WTC11 (cell line): Measurements from ENCODE around the gene PLXDC1. TPM values are rescaled to one million over a fixed set of nuclear protein-coding genes. Genes with fewer than 3 reads are reported as not detected.
A peak's percentile ranks its signal among the peaks of the same experiment; 100 is the strongest.
"Not testable (repeated sequence)": the region's sequence is repeated elsewhere in the genome, so short reads cannot be mapped to it uniquely, and the experiment has no call there.

Experiments used
- ATAC-seq: fragments of 200-7000 bp; cut with Tn5 transposase; 2 replicates; pipeline ENCODE4 v1.10.0; 2021; ENCODE audit warnings: mild to moderate bottlenecking, moderate library complexity
- CTCF ChIA-PET: fragments of 300-600 bp; sonication (Branson Sonifier 250); formaldehyde crosslinking; loops from one replicate; lab custom pipeline; 2021; ENCODE audit warnings: antibody characterized with exemption; lab: Charles Lee
- POLR2A ChIA-PET: fragments of 350-600 bp; sonication (Branson Sonifier 250); formaldehyde crosslinking; loops from one replicate; lab custom pipeline; 2021; ENCODE audit warnings: antibody characterized with exemption; lab: Charles Lee
- DNase-seq: peaks from one replicate; pipeline ENCODE4 v3.0.0; 2021; ENCODE audit warnings: low spot score
- H3K27ac Mint-ChIP-seq: 2 replicates; pipeline ENCODE4 v1.8.0; 2021; ENCODE audit warnings: mixed read lengths
- H3K27me3 Mint-ChIP-seq: 2 replicates; pipeline ENCODE4 v1.8.0; 2021; ENCODE audit warnings: low read depth, mild to moderate bottlenecking, moderate library complexity, mixed read lengths
- H3K36me3 Mint-ChIP-seq: 2 replicates; pipeline ENCODE4 v1.8.0; 2021; ENCODE audit warnings: mixed read lengths
- H3K4me1 Mint-ChIP-seq: 2 replicates; pipeline ENCODE4 v1.8.0; 2022; ENCODE audit warnings: mixed read lengths
- H3K4me3 Mint-ChIP-seq: 2 replicates; pipeline ENCODE4 v1.8.0; 2021; ENCODE audit warnings: mild to moderate bottlenecking, moderate library complexity, mixed read lengths
- H3K9me3 Mint-ChIP-seq: 2 replicates; pipeline ENCODE4 v1.8.0; 2021; ENCODE audit warnings: mixed read lengths
- CBFB ChIP-seq: sonication (generic); formaldehyde crosslinking; IDR thresholded peaks from 2 replicates; pipeline ENCODE4 v1.8.1; 2022; ENCODE audit warnings: mild to moderate bottlenecking, low read depth, missing genetic modification reagents
- CREB1 ChIP-seq: sonication (generic); formaldehyde crosslinking; IDR thresholded peaks from 2 replicates; pipeline ENCODE4 v1.8.0; 2023; ENCODE audit warnings: mild to moderate bottlenecking, missing genetic modification reagents
- ESRRA ChIP-seq: sonication (generic); formaldehyde crosslinking; IDR thresholded peaks from 2 replicates; pipeline ENCODE4 v1.8.1; 2022; ENCODE audit warnings: mild to moderate bottlenecking, missing genetic modification reagents, borderline replicate concordance
- HMGA2 ChIP-seq: fragments of 250-450 bp; sonication (Bioruptor Pico); IDR thresholded peaks from 2 replicates; pipeline ENCODE4 v1.4.0; 2021; ENCODE audit warnings: mild to moderate bottlenecking, moderate library complexity
- IRF2 ChIP-seq: sonication (generic); formaldehyde crosslinking; IDR thresholded peaks from 2 replicates; pipeline ENCODE4 v1.8.0; 2022; ENCODE audit warnings: low read depth, missing genetic modification reagents, borderline replicate concordance
- KAT7 ChIP-seq: sonication (generic); formaldehyde crosslinking; IDR thresholded peaks from 2 replicates; pipeline ENCODE4 v1.8.1; 2023; ENCODE audit warnings: missing genetic modification reagents, mild to moderate bottlenecking, borderline replicate concordance
- MXD4 ChIP-seq: fragments of 250-450 bp; sonication (Bioruptor Pico); IDR thresholded peaks from 2 replicates; pipeline ENCODE4 v1.8.0; 2021; ENCODE audit warnings: mild to moderate bottlenecking, moderate library complexity, borderline replicate concordance
- MYBL2 ChIP-seq: sonication (generic); formaldehyde crosslinking; IDR thresholded peaks from 2 replicates; pipeline ENCODE4 v1.8.1; 2023; ENCODE audit warnings: mild to moderate bottlenecking, moderate library complexity, missing genetic modification reagents
- NFYB ChIP-seq: sonication (generic); formaldehyde crosslinking; conservative IDR thresholded peaks from 2 replicates; pipeline ENCODE4 v1.8.0; 2022; ENCODE audit warnings: low read depth, missing genetic modification reagents
- NR3C1 ChIP-seq: sonication (generic); formaldehyde crosslinking; conservative IDR thresholded peaks from 2 replicates; pipeline ENCODE4 v1.8.1; 2023; ENCODE audit warnings: low read depth, mild to moderate bottlenecking, missing genetic modification reagents
- PRRX2 ChIP-seq: fragments of 250-450 bp; sonication (Bioruptor Pico); IDR thresholded peaks from 2 replicates; pipeline ENCODE4 v1.8.0; 2021; ENCODE audit warnings: mild to moderate bottlenecking
- SMAD3 ChIP-seq: sonication (generic); formaldehyde crosslinking; IDR thresholded peaks from 2 replicates; pipeline ENCODE4 v1.8.0; 2022; ENCODE audit warnings: missing genetic modification reagents, mild to moderate bottlenecking, borderline replicate concordance
- ZBTB43 ChIP-seq: sonication (generic); formaldehyde crosslinking; IDR thresholded peaks from 2 replicates; pipeline ENCODE4 v1.8.1; 2023; ENCODE audit warnings: mild to moderate bottlenecking, missing genetic modification reagents
- ZNF121 ChIP-seq: sonication (generic); formaldehyde crosslinking; IDR thresholded peaks from 2 replicates; pipeline ENCODE4 v1.8.0; 2023; ENCODE audit warnings: missing genetic modification reagents
- ZNF138 ChIP-seq: sonication (generic); formaldehyde crosslinking; conservative IDR thresholded peaks from 2 replicates; pipeline ENCODE4 v1.8.1; 2022; ENCODE audit warnings: mild to moderate bottlenecking, moderate library complexity, missing genetic modification reagents
- ZNF219 ChIP-seq: sonication (generic); formaldehyde crosslinking; IDR thresholded peaks from 2 replicates; pipeline ENCODE4 v1.8.0; 2023; ENCODE audit warnings: missing genetic modification reagents, mild to moderate bottlenecking, borderline replicate concordance
- ZNF396 ChIP-seq: fragments of 250-450 bp; sonication (Bioruptor Pico); IDR thresholded peaks from 2 replicates; pipeline ENCODE4 v1.8.0; 2021; ENCODE audit warnings: mild to moderate bottlenecking, moderate library complexity, borderline replicate concordance
- ZNF425 ChIP-seq: fragments of 250-450 bp; sonication (Bioruptor Pico); conservative IDR thresholded peaks from 2 replicates; pipeline ENCODE4 v1.9.0; 2021; ENCODE audit warnings: mild to moderate bottlenecking
- total RNA-seq: library from RNA; stranded (reverse); gene quantifications from 3 replicates; pipeline ENCODE4 v1.2.3, GENCODE V29; 2021
- TF ChIP-seq, protein P1 (sequence below): sonication (generic); formaldehyde crosslinking; IDR thresholded peaks from 2 replicates; pipeline ENCODE4 v1.8.0; 2023; ENCODE audit warnings: missing genetic modification reagents
- TF ChIP-seq, protein P2 (sequence below): fragments of 250-450 bp; sonication (Bioruptor Pico); IDR thresholded peaks from 2 replicates; pipeline ENCODE4 v1.9.0; 2021; ENCODE audit warnings: mild to moderate bottlenecking, borderline replicate concordance
- TF ChIP-seq, protein P3 (sequence below): sonication (generic); formaldehyde crosslinking; IDR thresholded peaks from 2 replicates; pipeline ENCODE4 v1.8.0; 2022; ENCODE audit warnings: missing genetic modification reagents

Gene PLXDC1
- total RNA-seq, 1 experiment from 2014 or later: 5.4 TPM

GRCh38 chr17:39169101-39169500 is 17.7 kb upstream of the PLXDC1 start:
- no peak for DNase-seq
- H3K27me3 Mint-ChIP-seq: peaks cover 55% of the 10 kb centered on the region
- peaks cover 6% of the 10 kb centered on the region for H3K36me3 Mint-ChIP-seq
- CTCF ChIA-PET: interaction anchor here (0.5 to 3.4 kb wide), 7 partner anchors 16 to 186 kb away, joined by 3 to 11 read pairs (median 4); partner anchors contain the start of genes PLXDC1 and STAC2
- no peak overlapping the region for H3K27ac Mint-ChIP-seq
- no peak overlapping the region for H3K4me3 Mint-ChIP-seq
- POLR2A ChIA-PET: no interaction called here
- peaks cover 33% of the 10 kb centered on the region for H3K4me1 Mint-ChIP-seq
- no peak for TF ChIP-seq IRF2 (CRISPR knock-in tag)
- TF ChIP-seq ZNF138 (CRISPR knock-in tag): no peak
- TF ChIP-seq KAT7 (CRISPR knock-in tag): no peak
- TF ChIP-seq ESRRA: no peak
- TF ChIP-seq MYBL2 (CRISPR knock-in tag): no peak
- TF ChIP-seq ZNF121: no peak
- TF ChIP-seq, protein P1, sequence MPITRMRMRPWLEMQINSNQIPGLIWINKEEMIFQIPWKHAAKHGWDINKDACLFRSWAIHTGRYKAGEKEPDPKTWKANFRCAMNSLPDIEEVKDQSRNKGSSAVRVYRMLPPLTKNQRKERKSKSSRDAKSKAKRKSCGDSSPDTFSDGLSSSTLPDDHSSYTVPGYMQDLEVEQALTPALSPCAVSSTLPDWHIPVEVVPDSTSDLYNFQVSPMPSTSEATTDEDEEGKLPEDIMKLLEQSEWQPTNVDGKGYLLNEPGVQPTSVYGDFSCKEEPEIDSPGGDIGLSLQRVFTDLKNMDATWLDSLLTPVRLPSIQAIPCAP: no peak
- TF ChIP-seq CBFB: no peak
- TF ChIP-seq SMAD3 (CRISPR knock-in tag): no peak
- TF ChIP-seq CREB1 (CRISPR knock-in tag): no peak
- TF ChIP-seq, all 79 proteins: peak for 0
- no peak for ATAC-seq
- H3K9me3 Mint-ChIP-seq: peaks cover 9% of the 10 kb centered on the region

- H3K4me3 Mint-ChIP-seq, DNase-seq, H3K9me3 Mint-ChIP-seq, H3K36me3 Mint-ChIP-seq, ATAC-seq, POLR2A ChIA-PET, H3K27ac Mint-ChIP-seq: not testable (repeated sequence)
- peak; percentile 43; the same call in 1 of the 2 replicates for TF ChIP-seq NFYB (CRISPR knock-in tag)
- CTCF ChIA-PET: interaction anchor here (1.0 to 4.7 kb wide), 4 partner anchors 16 to 185 kb away, joined by 3 to 53 read pairs (median 7); no protein-coding TSS in a partner anchor
- Mint-ChIP-seq H3K27me3 (peaks cover 61% of the 10 kb centered on the region), H3K4me1 (peaks cover 30% of the 10 kb centered on the region)
These were observed 17.1 kb upstream of the PLXDC1 start for GRCh38 chr17:39168503-39168902.

- ATAC-seq (no peak), DNase-seq (no peak)
- Mint-ChIP-seq H3K27ac (no peak overlapping the region), H3K36me3 (peaks cover 6% of the 10 kb centered on the region), H3K27me3 (peaks cover 62% of the 10 kb centered on the region), H3K4me1 (peaks cover 27% of the 10 kb centered on the region), H3K4me3 (no peak overlapping the region), H3K9me3 (peaks cover 9% of the 10 kb centered on the region)
- POLR2A ChIA-PET: interaction anchor here (0.5 to 0.6 kb wide), 2 partner anchors 75 to 1773 kb away, joined by 3 read pairs; no protein-coding TSS in a partner anchor
- CTCF ChIA-PET: interaction anchor here (0.7 to 7.0 kb wide), 5 partner anchors 7 to 184 kb away, joined by 3 to 284 read pairs (median 53); partner anchors contain the start of gene PLXDC1
- TF ChIP-seq ZNF219 (CRISPR knock-in tag): no peak
- TF ChIP-seq PRRX2 (CRISPR knock-in tag): no peak
- no peak for TF ChIP-seq MXD4 (CRISPR knock-in tag)
- TF ChIP-seq HMGA2 (CRISPR knock-in tag): no peak
- TF ChIP-seq ZNF121: no peak
- TF ChIP-seq, protein P2, sequence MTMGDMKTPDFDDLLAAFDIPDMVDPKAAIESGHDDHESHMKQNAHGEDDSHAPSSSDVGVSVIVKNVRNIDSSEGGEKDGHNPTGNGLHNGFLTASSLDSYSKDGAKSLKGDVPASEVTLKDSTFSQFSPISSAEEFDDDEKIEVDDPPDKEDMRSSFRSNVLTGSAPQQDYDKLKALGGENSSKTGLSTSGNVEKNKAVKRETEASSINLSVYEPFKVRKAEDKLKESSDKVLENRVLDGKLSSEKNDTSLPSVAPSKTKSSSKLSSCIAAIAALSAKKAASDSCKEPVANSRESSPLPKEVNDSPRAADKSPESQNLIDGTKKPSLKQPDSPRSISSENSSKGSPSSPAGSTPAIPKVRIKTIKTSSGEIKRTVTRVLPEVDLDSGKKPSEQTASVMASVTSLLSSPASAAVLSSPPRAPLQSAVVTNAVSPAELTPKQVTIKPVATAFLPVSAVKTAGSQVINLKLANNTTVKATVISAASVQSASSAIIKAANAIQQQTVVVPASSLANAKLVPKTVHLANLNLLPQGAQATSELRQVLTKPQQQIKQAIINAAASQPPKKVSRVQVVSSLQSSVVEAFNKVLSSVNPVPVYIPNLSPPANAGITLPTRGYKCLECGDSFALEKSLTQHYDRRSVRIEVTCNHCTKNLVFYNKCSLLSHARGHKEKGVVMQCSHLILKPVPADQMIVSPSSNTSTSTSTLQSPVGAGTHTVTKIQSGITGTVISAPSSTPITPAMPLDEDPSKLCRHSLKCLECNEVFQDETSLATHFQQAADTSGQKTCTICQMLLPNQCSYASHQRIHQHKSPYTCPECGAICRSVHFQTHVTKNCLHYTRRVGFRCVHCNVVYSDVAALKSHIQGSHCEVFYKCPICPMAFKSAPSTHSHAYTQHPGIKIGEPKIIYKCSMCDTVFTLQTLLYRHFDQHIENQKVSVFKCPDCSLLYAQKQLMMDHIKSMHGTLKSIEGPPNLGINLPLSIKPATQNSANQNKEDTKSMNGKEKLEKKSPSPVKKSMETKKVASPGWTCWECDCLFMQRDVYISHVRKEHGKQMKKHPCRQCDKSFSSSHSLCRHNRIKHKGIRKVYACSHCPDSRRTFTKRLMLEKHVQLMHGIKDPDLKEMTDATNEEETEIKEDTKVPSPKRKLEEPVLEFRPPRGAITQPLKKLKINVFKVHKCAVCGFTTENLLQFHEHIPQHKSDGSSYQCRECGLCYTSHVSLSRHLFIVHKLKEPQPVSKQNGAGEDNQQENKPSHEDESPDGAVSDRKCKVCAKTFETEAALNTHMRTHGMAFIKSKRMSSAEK: no peak
- TF ChIP-seq, protein P3, sequence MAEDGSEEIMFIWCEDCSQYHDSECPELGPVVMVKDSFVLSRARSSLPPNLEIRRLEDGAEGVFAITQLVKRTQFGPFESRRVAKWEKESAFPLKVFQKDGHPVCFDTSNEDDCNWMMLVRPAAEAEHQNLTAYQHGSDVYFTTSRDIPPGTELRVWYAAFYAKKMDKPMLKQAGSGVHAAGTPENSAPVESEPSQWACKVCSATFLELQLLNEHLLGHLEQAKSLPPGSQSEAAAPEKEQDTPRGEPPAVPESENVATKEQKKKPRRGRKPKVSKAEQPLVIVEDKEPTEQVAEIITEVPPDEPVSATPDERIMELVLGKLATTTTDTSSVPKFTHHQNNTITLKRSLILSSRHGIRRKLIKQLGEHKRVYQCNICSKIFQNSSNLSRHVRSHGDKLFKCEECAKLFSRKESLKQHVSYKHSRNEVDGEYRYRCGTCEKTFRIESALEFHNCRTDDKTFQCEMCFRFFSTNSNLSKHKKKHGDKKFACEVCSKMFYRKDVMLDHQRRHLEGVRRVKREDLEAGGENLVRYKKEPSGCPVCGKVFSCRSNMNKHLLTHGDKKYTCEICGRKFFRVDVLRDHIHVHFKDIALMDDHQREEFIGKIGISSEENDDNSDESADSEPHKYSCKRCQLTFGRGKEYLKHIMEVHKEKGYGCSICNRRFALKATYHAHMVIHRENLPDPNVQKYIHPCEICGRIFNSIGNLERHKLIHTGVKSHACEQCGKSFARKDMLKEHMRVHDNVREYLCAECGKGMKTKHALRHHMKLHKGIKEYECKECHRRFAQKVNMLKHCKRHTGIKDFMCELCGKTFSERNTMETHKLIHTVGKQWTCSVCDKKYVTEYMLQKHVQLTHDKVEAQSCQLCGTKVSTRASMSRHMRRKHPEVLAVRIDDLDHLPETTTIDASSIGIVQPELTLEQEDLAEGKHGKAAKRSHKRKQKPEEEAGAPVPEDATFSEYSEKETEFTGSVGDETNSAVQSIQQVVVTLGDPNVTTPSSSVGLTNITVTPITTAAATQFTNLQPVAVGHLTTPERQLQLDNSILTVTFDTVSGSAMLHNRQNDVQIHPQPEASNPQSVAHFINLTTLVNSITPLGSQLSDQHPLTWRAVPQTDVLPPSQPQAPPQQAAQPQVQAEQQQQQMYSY: no peak
- TF ChIP-seq NR3C1 (CRISPR knock-in tag): no peak
- no peak for TF ChIP-seq ZBTB43 (CRISPR knock-in tag)
- TF ChIP-seq ZNF425 (CRISPR knock-in tag): no peak
- no peak for TF ChIP-seq ZNF396
These were observed 16.0 kb upstream of the PLXDC1 start for GRCh38 chr17:39167476-39167875.
